ENCODE measurements around the gene UGDH.
"Not testable (repeated sequence)": the region's sequence is repeated elsewhere in the genome, so short reads cannot be mapped to it uniquely, and the experiment has no call there.

UGDH gene

GRCh38 chr4:39486221-39486804 lies 40.9 kb downstream of the UGDH start:
- no peaks in the 10 kb centered on the region for H3K4me1 Mint-ChIP-seq (ENCODE audit: low read depth)
- H3K4me3 Mint-ChIP-seq: no peak overlapping the region
- H3K36me3 Mint-ChIP-seq (ENCODE audit: low read depth): no peaks in the 10 kb centered on the region
- no peak overlapping the region for H3K27ac Mint-ChIP-seq
- H3K9me3 Mint-ChIP-seq: no peaks in the 10 kb centered on the region
- no peaks in the 10 kb centered on the region for H3K27me3 Mint-ChIP-seq

- Mint-ChIP-seq H3K4me1 (ENCODE audit: low read depth) (no peaks in the 10 kb centered on the region), H3K9me3 (no peaks in the 10 kb centered on the region), H3K36me3 (ENCODE audit: low read depth) (no peaks in the 10 kb centered on the region), H3K27ac (no peak overlapping the region), H3K4me3 (no peak overlapping the region), H3K27me3 (no peaks in the 10 kb centered on the region)
Observed at GRCh38 chr4:39484582-39485272, 42.5 kb downstream of the UGDH start.

- Mint-ChIP-seq H3K27ac (no peak overlapping the region), H3K4me3 (no peak overlapping the region), H3K27me3 (no peaks in the 10 kb centered on the region), H3K9me3 (no peaks in the 10 kb centered on the region), H3K4me1 (ENCODE audit: low read depth) (no peaks in the 10 kb centered on the region), H3K36me3 (ENCODE audit: low read depth) (peaks cover 5% of the 10 kb centered on the region)
Observed at GRCh38 chr4:39480902-39481695, 46.1 kb downstream of the UGDH start.

GRCh38 chr4:39480251-39480650 lies 47.0 kb downstream of the UGDH start:
- Mint-ChIP-seq H3K27ac (no peak overlapping the region), H3K9me3 (no peaks in the 10 kb centered on the region), H3K36me3 (ENCODE audit: low read depth) (peaks cover 5% of the 10 kb centered on the region), H3K4me3 (no peak overlapping the region), H3K4me1 (ENCODE audit: low read depth) (no peaks in the 10 kb centered on the region), H3K27me3 (no peaks in the 10 kb centered on the region)

GRCh38 chr4:39476187-39476895 lies 50.9 kb downstream of the UGDH start:
- Mint-ChIP-seq H3K9me3 (no peaks in the 10 kb centered on the region), H3K27me3 (no peaks in the 10 kb centered on the region), H3K27ac (no peak overlapping the region), H3K36me3 (ENCODE audit: low read depth) (peaks cover 19% of the 10 kb centered on the region), H3K4me1 (ENCODE audit: low read depth) (no peaks in the 10 kb centered on the region), H3K4me3 (no peak overlapping the region)

- Mint-ChIP-seq H3K4me3 (no peak overlapping the region), H3K27me3 (no peaks in the 10 kb centered on the region), H3K4me1 (ENCODE audit: low read depth) (peaks cover 9% of the 10 kb centered on the region), H3K9me3 (no peaks in the 10 kb centered on the region), H3K36me3 (ENCODE audit: low read depth) (peaks cover 46% of the 10 kb centered on the region), H3K27ac (no peak overlapping the region)
Observed at GRCh38 chr4:39472396-39472795, 54.8 kb downstream of the UGDH start.

- Mint-ChIP-seq H3K36me3 (ENCODE audit: low read depth) (peaks cover 55% of the 10 kb centered on the region), H3K9me3 (no peaks in the 10 kb centered on the region), H3K27me3 (no peaks in the 10 kb centered on the region), H3K4me1 (ENCODE audit: low read depth) (peaks cover 9% of the 10 kb centered on the region), H3K27ac (no peak overlapping the region), H3K4me3 (no peak overlapping the region)
Observed at GRCh38 chr4:39470402-39470801, 56.8 kb downstream of the UGDH start.

GRCh38 chr4:39469429-39470077 lies 57.7 kb downstream of the UGDH start:
- Mint-ChIP-seq H3K4me1 (ENCODE audit: low read depth) (peaks cover 9% of the 10 kb centered on the region), H3K36me3 (ENCODE audit: low read depth) (peaks cover 63% of the 10 kb centered on the region), H3K27ac (peak overlapping the region; percentile 63), H3K27me3 (no peaks in the 10 kb centered on the region), H3K4me3 (no peak overlapping the region), H3K9me3 (no peaks in the 10 kb centered on the region)

- Mint-ChIP-seq H3K4me1 (ENCODE audit: low read depth) (peaks cover 12% of the 10 kb centered on the region), H3K27ac (no peak overlapping the region), H3K27me3 (no peaks in the 10 kb centered on the region), H3K9me3 (no peaks in the 10 kb centered on the region), H3K36me3 (ENCODE audit: low read depth) (peaks cover 67% of the 10 kb centered on the region), H3K4me3 (no peak overlapping the region)
Observed at GRCh38 chr4:39467464-39467863, 59.8 kb downstream of the UGDH start.

GRCh38 chr4:39466747-39467146 lies 60.5 kb downstream of the UGDH start:
- H3K27me3 Mint-ChIP-seq: no peaks in the 10 kb centered on the region
- H3K4me3 Mint-ChIP-seq: no peak overlapping the region
- no peaks in the 10 kb centered on the region for H3K9me3 Mint-ChIP-seq
- H3K27ac Mint-ChIP-seq: no peak overlapping the region
- peaks cover 12% of the 10 kb centered on the region for H3K4me1 Mint-ChIP-seq (ENCODE audit: low read depth)
- peaks cover 63% of the 10 kb centered on the region for H3K36me3 Mint-ChIP-seq (ENCODE audit: low read depth)

- Mint-ChIP-seq H3K27ac (no peak overlapping the region), H3K9me3 (no peaks in the 10 kb centered on the region), H3K4me3 (no peak overlapping the region), H3K4me1 (ENCODE audit: low read depth) (peaks cover 25% of the 10 kb centered on the region), H3K27me3 (no peaks in the 10 kb centered on the region), H3K36me3 (ENCODE audit: low read depth) (peaks cover 65% of the 10 kb centered on the region)
Observed at GRCh38 chr4:39464886-39465501, 62.2 kb downstream of the UGDH start.

GRCh38 chr4:39458505-39459300 lies 68.5 kb downstream of the UGDH start, which contains the start of the genes LIAS and RPL9:
Gene LIAS, plus strand, starts transcription at chr4:39459056. Its CDS starts 62 bp downstream, at chr4:39459118.
Gene RPL9, minus strand, starts transcription at chr4:39458922. Its CDS starts 483 bp downstream, at chr4:39458439.
- Mint-ChIP-seq H3K27ac (peak within 1 kb of the TSS; percentile 99), H3K4me1 (ENCODE audit: low read depth) (peaks cover 60% of the 10 kb centered on the region), H3K4me3 (peak within 1 kb of the TSS; percentile 98), H3K27me3 (no peaks in the 10 kb centered on the region), H3K9me3 (no peaks in the 10 kb centered on the region), H3K36me3 (ENCODE audit: low read depth) (peaks cover 81% of the 10 kb centered on the region)

- not testable (repeated sequence) for H3K9me3 Mint-ChIP-seq, H3K27me3 Mint-ChIP-seq
- Mint-ChIP-seq H3K27ac (peak overlapping the region; percentile 99), H3K4me3 (peak overlapping the region; percentile 98), H3K36me3 (ENCODE audit: low read depth) (peaks cover 81% of the 10 kb centered on the region), H3K4me1 (ENCODE audit: low read depth) (peaks cover 66% of the 10 kb centered on the region)
Observed at GRCh38 chr4:39458161-39458504, 69.1 kb downstream of the UGDH start.

Measured in stimulated activated naive CD8-positive, alpha-beta T cell treated with anti-CD3 and anti-CD28 coated beads, Interleukin-15, Interleukin-2, amounts not matched to agents 100 ng/mL and 50 ng/mL, for 24 hours (primary cell).